Gastrocnemius medialis (tissue), 4 donors: ENCODE results near the gene PDE7B. TPM values are rescaled to one million over a fixed set of nuclear protein-coding genes. Genes with fewer than 3 reads are reported as not detected.

Source experiments
- ATAC-seq, 2 donors: fragments of 150-250 bp; one replicate each; pipeline ENCODE4 v1.9.1; 2016
- DNase-seq, 2 donors: peaks; one replicate each; pipeline ENCODE4 v3.0.0-alpha.2; 2019
- H3K27ac ChIP-seq, 4 donors: fragments of 200-600 bp; sonication (generic); 1 replicate in 1 of 4; 2 replicates in 3 of 4; pipeline ENCODE4 v1.5.1; 2016 to 2018; ENCODE audit warnings: mild to moderate bottlenecking in 2 of 4, moderate library complexity in 1 of 4
- H3K27me3 ChIP-seq, 3 donors: fragments of 200-600 bp; sonication (generic) in 2 of 3; 1 replicate in 1 of 3; 2 replicates in 2 of 3; pipeline versions ENCODE4 v1.5.1 to v1.6.0; 2016 to 2019; ENCODE audit warnings: mild to moderate bottlenecking in 1 of 3, moderate library complexity in 1 of 3
- H3K36me3 ChIP-seq, 2 donors: fragments of 200-600 bp; sonication (generic) in 1 of 2; one replicate each; pipeline ENCODE4 v1.5.1; 2017 to 2018
- H3K4me1 ChIP-seq, 2 donors: fragments of 200-600 bp; sonication (generic) in 1 of 2; one replicate each; pipeline ENCODE4 v1.5.1; 2016 to 2017; ENCODE audit warnings: mild to moderate bottlenecking in 2 of 2
- H3K4me3 ChIP-seq, 4 donors: fragments of 200-600 bp; sonication (generic) in 3 of 4; 1 replicate in 1 of 4; 2 replicates in 3 of 4; pipeline ENCODE4 v1.5.1; 2016 to 2019; ENCODE audit warnings: mild to moderate bottlenecking in 2 of 4
- H3K9me3 ChIP-seq, 3 donors: fragments of 200-600 bp; sonication (generic) in 2 of 3; 1 replicate in 1 of 3; 2 replicates in 2 of 3; pipeline ENCODE4 v1.5.1; 2016 to 2019
- POLR2A ChIP-seq, 2 donors: fragments of 450-650 bp; IDR thresholded peaks; one replicate each; pipeline ENCODE4 v1.6.1; 2017; ENCODE audit warnings: antibody characterized with exemption in 2 of 2, mild to moderate bottlenecking in 2 of 2, moderate library complexity in 2 of 2
- in situ Hi-C, 4 donors: fragments of 200-750 bp; cut with MboI; loops; one replicate each; pipeline versions ENCODE4 v1.15.0 to v1.8.0; 2017; ENCODE audit warnings: low sequenced_read_pairs in 4 of 4
- intact Hi-C: fragments of 100-400 bp; cut with DNase I; formaldehyde crosslinking; loops from one replicate; pipeline ENCODE4 v1.15.1; 2023; ENCODE audit warnings: low total_unique reads
- total RNA-seq, 4 donors: library from RNA; depleted of rRNA; stranded (reverse); fragments of >200 nt; gene quantifications; one replicate each; pipeline versions ENCODE4 v1.1.0 to v1.2.3, GENCODE V29; 2016
- TF ChIP-seq, protein P1 (sequence below), 5 experiments: fragments of 450-650 bp in 3 of 5; fragments of 200-600 bp in 2 of 5; sonication (generic) in 2 of 5; IDR thresholded peaks in 4 of 5; conservative IDR thresholded peaks in 1 of 5; 1 replicate in 4 of 5; 2 replicates in 1 of 5; pipeline ENCODE4 v1.5.1; 2016 to 2019; ENCODE audit warnings: antibody characterized with exemption in 5 of 5, mild to moderate bottlenecking in 3 of 5, moderate library complexity in 3 of 5

Gene PDE7B
- total RNA-seq, 4 donors from 2014 or later = 2.2 to 3.6 (median 2.7) TPM

DNA sequence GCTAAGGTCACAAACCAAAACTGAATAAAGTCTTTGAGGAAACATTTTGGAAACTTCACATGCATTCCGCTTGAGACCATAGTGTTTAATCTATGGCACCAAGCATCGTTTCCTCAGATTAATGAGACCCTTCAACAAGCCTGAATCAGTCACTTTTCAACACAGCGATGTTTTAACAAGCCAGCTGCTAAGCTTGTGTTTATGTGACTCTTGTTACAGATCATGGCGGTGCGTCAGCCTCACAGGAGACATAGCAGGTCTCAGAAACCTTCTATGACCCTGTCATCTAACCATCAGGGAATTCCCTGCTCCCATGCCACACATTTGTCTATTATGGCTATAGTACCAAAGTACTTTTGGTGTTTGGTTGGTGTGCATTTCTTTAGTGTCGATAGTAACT lies 341.4 kb downstream of the PDE7B start:
- Histone ChIP-seq H3K9me3 (no peaks in the 10 kb centered on the region), H3K36me3 (peaks cover 0 to 21% of the 10 kb centered on the region in 2 donors), H3K4me1 (no peaks in the 10 kb centered on the region), H3K27ac (no peak overlapping the region), H3K4me3 (no peak overlapping the region), H3K27me3 (no peaks in the 10 kb centered on the region)
- TF ChIP-seq POLR2A (IDR thresholded peaks at IDR 0.05) = no peak
- TF ChIP-seq, protein P1, sequence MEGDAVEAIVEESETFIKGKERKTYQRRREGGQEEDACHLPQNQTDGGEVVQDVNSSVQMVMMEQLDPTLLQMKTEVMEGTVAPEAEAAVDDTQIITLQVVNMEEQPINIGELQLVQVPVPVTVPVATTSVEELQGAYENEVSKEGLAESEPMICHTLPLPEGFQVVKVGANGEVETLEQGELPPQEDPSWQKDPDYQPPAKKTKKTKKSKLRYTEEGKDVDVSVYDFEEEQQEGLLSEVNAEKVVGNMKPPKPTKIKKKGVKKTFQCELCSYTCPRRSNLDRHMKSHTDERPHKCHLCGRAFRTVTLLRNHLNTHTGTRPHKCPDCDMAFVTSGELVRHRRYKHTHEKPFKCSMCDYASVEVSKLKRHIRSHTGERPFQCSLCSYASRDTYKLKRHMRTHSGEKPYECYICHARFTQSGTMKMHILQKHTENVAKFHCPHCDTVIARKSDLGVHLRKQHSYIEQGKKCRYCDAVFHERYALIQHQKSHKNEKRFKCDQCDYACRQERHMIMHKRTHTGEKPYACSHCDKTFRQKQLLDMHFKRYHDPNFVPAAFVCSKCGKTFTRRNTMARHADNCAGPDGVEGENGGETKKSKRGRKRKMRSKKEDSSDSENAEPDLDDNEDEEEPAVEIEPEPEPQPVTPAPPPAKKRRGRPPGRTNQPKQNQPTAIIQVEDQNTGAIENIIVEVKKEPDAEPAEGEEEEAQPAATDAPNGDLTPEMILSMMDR (IDR thresholded peaks at IDR 0.05 in 4 of 5, conservative IDR thresholded peaks at IDR 0.05 in 1 of 5) = no peak
- intact Hi-C loops = no loop called here
- in situ Hi-C loops = no loop called here
- ATAC-seq (no peak), DNase-seq (no peak)

DNA sequence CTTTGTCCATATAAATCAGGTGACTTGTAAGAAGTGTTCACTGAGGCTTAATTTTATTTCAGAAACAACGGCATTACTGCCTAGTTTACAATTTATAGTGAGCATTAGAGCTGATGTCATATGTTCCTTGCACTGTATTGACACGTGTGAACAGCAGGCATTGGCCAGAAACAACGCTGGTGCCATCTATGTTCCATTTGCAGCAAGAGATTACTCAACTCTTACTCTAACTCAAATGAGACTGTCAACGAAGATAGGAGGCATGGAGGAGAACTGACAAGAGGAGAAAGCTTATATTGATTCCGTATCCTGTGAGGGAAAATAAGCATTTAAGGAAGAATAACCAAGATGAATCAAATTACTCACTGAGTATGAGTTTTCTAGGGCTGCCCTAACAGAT lies 350.2 kb downstream of the PDE7B start:
- ATAC-seq = no peak
- H3K4me1 ChIP-seq = no peaks in the 10 kb centered on the region
- intact Hi-C loops = no loop called here
- no peaks in the 10 kb centered on the region for H3K36me3 ChIP-seq
- H3K27me3 ChIP-seq = no peaks in the 10 kb centered on the region
- no peak for DNase-seq
- in situ Hi-C loops = no loop called here
- TF ChIP-seq POLR2A (IDR thresholded peaks at IDR 0.05) = no peak
- TF ChIP-seq, protein P1 (IDR thresholded peaks at IDR 0.05 in 4 of 5, conservative IDR thresholded peaks at IDR 0.05 in 1 of 5) = no peak
- H3K27ac ChIP-seq = no peak overlapping the region
- no peak overlapping the region for H3K4me3 ChIP-seq
- no peaks in the 10 kb centered on the region for H3K9me3 ChIP-seq

DNA sequence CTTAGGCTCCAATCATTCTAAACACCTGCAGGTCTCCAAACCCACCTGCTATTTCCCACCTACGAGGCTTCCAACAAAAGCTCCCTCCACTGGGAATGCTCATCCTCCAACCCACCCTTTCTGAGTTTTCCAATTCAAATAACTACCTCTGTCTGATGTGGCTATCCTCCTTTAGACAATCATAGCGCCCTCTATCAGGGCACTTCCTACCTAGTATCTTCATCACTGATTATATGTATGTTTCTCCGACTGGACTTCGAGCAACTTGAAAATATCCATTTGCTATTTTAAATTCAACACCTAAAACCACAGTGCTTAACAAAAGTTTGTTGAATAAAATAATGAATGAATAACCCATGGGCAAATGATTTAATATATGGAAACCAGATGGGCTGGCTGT lies 357.3 kb downstream of the PDE7B start:
- no peaks in the 10 kb centered on the region for H3K4me1 ChIP-seq
- DNase-seq = no peak
- ATAC-seq = no peak
- in situ Hi-C loops = no loop called here
- H3K27ac ChIP-seq = no peak overlapping the region
- intact Hi-C loops = no loop called here
- H3K4me3 ChIP-seq = no peak overlapping the region
- TF ChIP-seq, protein P1 (IDR thresholded peaks at IDR 0.05 in 4 of 5, conservative IDR thresholded peaks at IDR 0.05 in 1 of 5) = no peak
- TF ChIP-seq POLR2A (IDR thresholded peaks at IDR 0.05) = no peak
- no peaks in the 10 kb centered on the region for H3K27me3 ChIP-seq
- no peaks in the 10 kb centered on the region for H3K36me3 ChIP-seq
- H3K9me3 ChIP-seq = no peaks in the 10 kb centered on the region

DNA sequence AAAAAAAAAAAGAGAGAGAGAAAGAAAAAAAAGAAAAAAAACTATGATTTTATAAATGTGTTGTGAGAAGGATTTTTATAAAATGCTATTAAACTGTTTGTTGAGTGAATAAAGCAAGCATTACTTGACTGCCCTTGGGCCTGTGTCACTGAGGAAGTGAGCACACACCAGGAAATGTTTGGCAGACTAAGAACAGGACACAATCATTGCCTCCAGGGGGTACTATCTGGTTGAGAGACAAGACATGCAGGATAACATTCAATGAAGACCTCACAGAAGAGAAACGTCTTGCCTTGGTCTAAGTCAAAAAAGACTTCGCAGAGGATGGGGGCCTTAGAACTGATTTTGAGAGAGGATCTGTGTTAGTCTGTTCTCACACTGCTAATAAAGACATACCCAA lies 358.0 kb downstream of the PDE7B start:
- ATAC-seq (no peak), DNase-seq (no peak)
- H3K27ac ChIP-seq = no peak overlapping the region

More for the DNA sequence above, 358.0 kb downstream of the PDE7B start:
- Histone ChIP-seq H3K9me3 (no peaks in the 10 kb centered on the region), H3K36me3 (no peaks in the 10 kb centered on the region), H3K27me3 (no peaks in the 10 kb centered on the region), H3K4me1 (no peaks in the 10 kb centered on the region), H3K4me3 (no peak overlapping the region)
- no peak for TF ChIP-seq POLR2A (IDR thresholded peaks at IDR 0.05)
- TF ChIP-seq, protein P1 (IDR thresholded peaks at IDR 0.05 in 4 of 5, conservative IDR thresholded peaks at IDR 0.05 in 1 of 5) = no peak
- in situ Hi-C loops = no loop called here
- intact Hi-C loops = no loop called here
